Progenitor cell of endocrine pancreas (in vitro differentiated cells): ENCODE data around the gene ELOVL6. TPM values are rescaled to one million over a fixed set of nuclear protein-coding genes. Genes with fewer than 3 reads are reported as not detected.

Source experiments
- DNase-seq: peaks from one replicate; pipeline ENCODE4 v3.0.0; 2021; ENCODE audit warnings: low spot score; ENCODE audit not compliant: unreplicated experiment
- H3K27ac Mint-ChIP-seq: 2 replicates; pipeline ENCODE4 v1.8.0; 2021; ENCODE audit warnings: mild to moderate bottlenecking, moderate library complexity, mixed read lengths
- H3K27me3 Mint-ChIP-seq: 2 replicates; pipeline ENCODE4 v1.8.0; 2021; ENCODE audit warnings: mixed read lengths
- H3K36me3 Mint-ChIP-seq: 2 replicates; pipeline ENCODE4 v1.8.0; 2022; ENCODE audit warnings: mixed read lengths; ENCODE audit not compliant: insufficient read depth
- H3K4me1 Mint-ChIP-seq: 2 replicates; pipeline ENCODE4 v1.8.0; 2021; ENCODE audit warnings: low read depth, mixed read lengths
- H3K4me3 Mint-ChIP-seq: 2 replicates; pipeline ENCODE4 v1.8.0; 2021; ENCODE audit warnings: low read depth, mild to moderate bottlenecking, moderate library complexity, mixed read lengths
- H3K9me3 Mint-ChIP-seq: 2 replicates; pipeline ENCODE4 v1.8.0; 2021; ENCODE audit warnings: low read depth, mixed read lengths
- CTCF ChIP-seq: fragments of 200-600 bp; sonication (generic); IDR thresholded peaks from one replicate; pipeline ENCODE4 v1.5.0; 2021; ENCODE audit warnings: antibody characterized with exemption, mild to moderate bottlenecking; ENCODE audit not compliant: unreplicated experiment
- total RNA-seq: library from RNA; stranded (reverse); gene quantifications from 2 replicates; pipeline ENCODE4 v1.2.1, GENCODE V29; 2021

The ELOVL6 gene
- total RNA-seq, 1 donor from 2014 or later: 34.3 TPM

- Mint-ChIP-seq H3K4me3 (no peak overlapping the region), H3K9me3 (peaks cover 14% of the 10 kb centered on the region), H3K4me1 (no peaks in the 10 kb centered on the region), H3K27me3 (no peaks in the 10 kb centered on the region), H3K27ac (no peak overlapping the region), H3K36me3 (peaks cover 11% of the 10 kb centered on the region)
- no peak for DNase-seq
- TF ChIP-seq CTCF: no peak
These were observed 123.8 kb downstream of the ELOVL6 start for GRCh38 chr4:110074570-110074969.

GRCh38 chr4:110073053-110073845, 125.2 kb downstream of the ELOVL6 start:
- Mint-ChIP-seq H3K4me1 (no peaks in the 10 kb centered on the region), H3K36me3 (peaks cover 4% of the 10 kb centered on the region), H3K4me3 (no peak overlapping the region), H3K9me3 (peaks cover 8% of the 10 kb centered on the region), H3K27me3 (no peaks in the 10 kb centered on the region), H3K27ac (no peak overlapping the region)
- TF ChIP-seq CTCF: no peak
- no peak for DNase-seq

- no peak for DNase-seq
- no peaks in the 10 kb centered on the region for H3K36me3 Mint-ChIP-seq
- H3K4me1 Mint-ChIP-seq: no peaks in the 10 kb centered on the region
- no peaks in the 10 kb centered on the region for H3K27me3 Mint-ChIP-seq
- no peak for TF ChIP-seq CTCF
- H3K9me3 Mint-ChIP-seq: no peaks in the 10 kb centered on the region
- no peak overlapping the region for H3K4me3 Mint-ChIP-seq
- no peak overlapping the region for H3K27ac Mint-ChIP-seq
These were observed 126.9 kb downstream of the ELOVL6 start for GRCh38 chr4:110071466-110071865.

- DNase-seq: no peak
- Mint-ChIP-seq H3K27ac (no peak overlapping the region), H3K4me3 (no peak overlapping the region), H3K9me3 (no peaks in the 10 kb centered on the region), H3K27me3 (no peaks in the 10 kb centered on the region), H3K4me1 (no peaks in the 10 kb centered on the region), H3K36me3 (no peaks in the 10 kb centered on the region)
- no peak for TF ChIP-seq CTCF
These were observed 130.2 kb downstream of the ELOVL6 start for GRCh38 chr4:110068248-110068647.

GRCh38 chr4:110064934-110065333, 133.5 kb downstream of the ELOVL6 start:
- Mint-ChIP-seq H3K27me3 (no peaks in the 10 kb centered on the region), H3K4me3 (no peak overlapping the region), H3K9me3 (no peaks in the 10 kb centered on the region), H3K4me1 (no peaks in the 10 kb centered on the region), H3K27ac (no peak overlapping the region), H3K36me3 (no peaks in the 10 kb centered on the region)
- no peak for TF ChIP-seq CTCF
- DNase-seq: no peak
